GM10266 (cell line): ENCODE results near the gene RGS21.

Experiments used
- DNase-seq: peaks from one replicate; pipeline ENCODE4 v3.0.0; 2012; ENCODE audit errors: extremely low spot score
- CTCF ChIP-seq: IDR thresholded peaks from 2 replicates; pipeline ENCODE4 v1.5.1; 2012; ENCODE audit warnings: mild to moderate bottlenecking, low read depth; ENCODE audit not compliant: control insufficient read depth, insufficient read depth; ENCODE audit errors: missing control alignments

The RGS21 gene, protein sequence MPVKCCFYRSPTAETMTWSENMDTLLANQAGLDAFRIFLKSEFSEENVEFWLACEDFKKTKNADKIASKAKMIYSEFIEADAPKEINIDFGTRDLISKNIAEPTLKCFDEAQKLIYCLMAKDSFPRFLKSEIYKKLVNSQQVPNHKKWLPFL

DNA sequence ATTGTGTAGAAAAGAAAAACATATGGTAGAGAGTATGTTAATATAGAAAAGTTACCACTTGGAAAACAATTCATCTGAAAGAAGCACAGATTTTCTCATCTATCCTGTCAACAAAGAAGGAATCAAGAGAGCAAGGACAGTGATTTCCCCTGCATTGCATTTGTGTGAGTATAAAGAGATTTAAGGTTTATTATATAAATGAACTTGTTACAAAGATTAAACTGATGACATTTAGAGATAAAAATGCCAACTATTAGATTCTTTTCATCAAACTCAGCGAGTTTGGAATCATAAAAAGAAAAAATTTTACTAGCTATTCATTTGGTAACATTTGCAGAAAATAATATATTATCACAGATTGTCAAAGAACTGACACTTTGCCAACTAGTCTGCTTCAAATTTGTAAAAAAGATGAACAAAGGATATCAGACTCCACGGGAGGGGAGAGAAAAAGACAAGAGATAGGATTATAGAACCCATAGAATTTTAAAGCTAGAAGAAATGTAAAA is at the start of gene RGS21:
TSS of gene RGS21 (plus strand) at position 51 of the 509 bp plus-strand sequence. CDS start 26,045 bp downstream, outside the sequence.
- DNase-seq = no peak
- no peak for TF ChIP-seq CTCF

DNA sequence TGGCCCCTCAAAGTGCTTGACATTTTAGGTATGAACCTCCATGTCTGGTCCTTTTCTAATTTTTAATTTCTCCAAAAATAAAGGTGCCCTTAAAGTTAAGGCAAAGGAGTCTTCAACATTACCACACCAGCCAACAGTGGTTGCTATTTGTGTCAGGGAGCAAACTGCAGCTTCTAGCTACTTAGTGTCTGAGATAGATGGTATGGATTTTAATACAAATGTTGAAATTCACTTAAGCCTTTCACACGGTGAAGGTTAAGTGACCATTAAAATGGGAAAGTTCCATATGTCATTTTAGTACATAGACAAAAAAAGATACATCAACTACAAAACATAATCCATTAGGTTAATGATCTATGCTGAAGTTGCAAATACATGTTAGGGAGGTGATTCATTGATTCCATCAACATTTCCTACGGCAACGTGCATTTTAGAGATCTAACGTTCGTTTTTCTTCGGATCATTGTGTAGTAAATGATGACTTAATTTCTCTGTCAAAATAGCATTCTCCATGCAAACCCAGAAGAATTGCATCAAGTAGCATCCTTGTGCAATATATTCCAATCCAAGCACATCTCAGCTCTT is 48.2 kb upstream of the RGS21 start:
- no peak for DNase-seq
- TF ChIP-seq CTCF = no peak

DNA sequence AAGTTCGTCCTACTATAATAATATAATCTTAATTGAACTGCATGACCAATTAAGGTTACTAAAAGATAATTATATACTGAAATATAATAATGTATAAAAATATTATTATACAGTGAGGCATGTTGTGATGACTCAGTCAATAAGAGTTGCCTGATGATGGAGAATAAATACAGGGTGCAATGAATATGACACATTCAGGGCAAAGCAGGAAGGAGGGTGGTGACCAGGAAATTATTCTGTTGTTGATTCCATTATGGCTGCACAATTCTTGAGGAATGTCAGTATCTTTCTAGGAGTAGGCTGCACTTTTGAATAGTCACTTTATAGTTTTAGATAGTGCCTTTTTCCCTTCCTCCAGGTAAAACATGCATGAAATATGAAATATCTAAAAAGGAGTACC is 46.4 kb upstream of the RGS21 start:
- no peak for TF ChIP-seq CTCF
- no peak for DNase-seq

- no peak for TF ChIP-seq CTCF
- no peak for DNase-seq
These were observed 44.1 kb upstream of the RGS21 start for GRCh38 chr1:192272732-192273131.

DNA sequence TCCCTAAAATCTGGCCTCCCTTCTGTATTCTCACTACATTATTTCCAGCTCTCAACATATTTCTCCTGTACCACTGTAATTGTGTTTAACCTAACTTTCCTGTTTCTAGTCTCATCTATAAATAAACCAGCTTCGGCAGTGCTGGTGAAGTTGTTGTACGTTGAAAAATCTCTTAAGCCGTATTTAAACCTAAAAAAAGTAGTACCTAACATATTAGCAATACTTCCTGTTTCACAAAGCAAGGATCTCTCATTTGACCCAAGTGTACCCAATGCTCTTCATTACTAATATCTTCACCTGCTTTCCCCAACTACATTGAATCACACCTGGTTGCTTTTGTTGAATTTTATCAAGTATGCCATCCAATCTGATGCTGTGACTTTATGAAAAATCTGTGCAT is 42.2 kb upstream of the RGS21 start:
- TF ChIP-seq CTCF = no peak
- DNase-seq = no peak

DNA sequence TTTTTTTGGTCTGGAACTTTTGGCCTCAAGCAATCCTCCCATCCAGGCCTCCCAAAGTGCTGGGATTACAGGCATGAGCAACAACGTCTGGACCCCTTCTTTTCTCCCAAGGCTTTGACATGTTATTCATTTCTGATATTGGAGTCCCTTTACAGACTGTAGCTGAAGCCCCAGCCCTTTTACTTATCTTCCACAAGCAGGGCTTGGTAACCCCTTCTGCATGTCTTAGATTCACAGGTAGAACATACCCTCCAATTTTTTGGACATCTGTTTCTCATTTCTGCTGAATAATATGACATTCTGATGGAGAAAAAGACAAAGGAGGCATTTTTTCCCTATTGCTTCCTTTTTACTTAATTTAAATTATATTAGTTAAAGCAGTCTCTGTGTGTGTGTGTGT is 39.2 kb upstream of the RGS21 start:
- TF ChIP-seq CTCF = no peak
- DNase-seq = no peak

DNA sequence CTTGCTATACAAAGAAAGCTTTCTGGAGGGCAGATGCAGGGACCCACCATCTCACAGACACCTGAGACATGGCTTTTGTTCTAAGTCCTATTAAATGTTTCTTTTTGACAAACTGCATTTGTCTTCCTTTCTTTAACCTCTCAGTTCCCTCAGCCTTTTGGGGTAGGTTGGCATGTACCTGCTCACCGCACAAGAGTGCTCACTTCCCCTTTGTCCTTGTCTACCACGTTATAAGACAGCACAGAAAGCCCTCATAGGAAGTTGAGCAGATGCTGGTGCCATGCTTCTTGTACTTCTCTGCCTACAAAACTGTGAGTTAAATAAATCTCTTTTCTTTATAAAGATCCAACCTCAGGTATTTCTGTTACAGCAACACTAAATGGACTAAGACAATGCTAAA is 31.9 kb upstream of the RGS21 start:
- no peak for DNase-seq
- TF ChIP-seq CTCF = no peak
